IMR-90 (cell line): ENCODE data around the gene ITGA1. TPM values are rescaled to one million over a fixed set of nuclear protein-coding genes. Genes with fewer than 3 reads are reported as not detected.

Source experiments
- ATAC-seq: fragments of 200-7000 bp; cut with Tn5 transposase; 2 replicates; pipeline ENCODE4 v1.9.1; 2020; ENCODE audit warnings: low read depth, mild to moderate bottlenecking, moderate library complexity
- BruUV-seq: library from RNA; stranded (reverse); fragments of 400-500 nt; replicated peaks from 2 replicates; lab custom pipeline; 2021; lab: Mats Ljungman, UMichigan
- CTCF ChIA-PET: fragments of 300-600 bp; formaldehyde crosslinking; extraction: SDS; loops from one replicate; lab custom pipeline; 2021; ENCODE audit warnings: antibody characterized with exemption; lab: Yijun Ruan, JAX
- POLR2A ChIA-PET: fragments of 300-600 bp; sonication (Branson Sonifier 250); formaldehyde crosslinking; loops from one replicate; lab custom pipeline; 2022; ENCODE audit warnings: antibody characterized with exemption; ENCODE audit not compliant: unreplicated experiment; lab: Charles Lee
- DNase-seq: peaks from one replicate; pipeline ENCODE4 v3.0.0; 2013
- H2AFZ ChIP-seq: replicated peaks from 2 replicates; pipeline ENCODE3; 2013; ENCODE audit warnings: low read length, mild to moderate bottlenecking; ENCODE audit not compliant: poor library complexity
- H2AK5ac ChIP-seq: 2 replicates; pipeline ENCODE4 v1.6.1; 2013; ENCODE audit warnings: low read depth, low read length, inconsistent platforms
- H2AK9ac ChIP-seq: replicated peaks from 2 replicates; pipeline ENCODE3; 2013; ENCODE audit warnings: mild to moderate bottlenecking, low read depth, low read length, moderate library complexity; ENCODE audit not compliant: poor library complexity
- H2BK120ac ChIP-seq: 2 replicates; pipeline ENCODE4 v1.6.1; 2013; ENCODE audit warnings: low read depth, low read length, inconsistent platforms
- H2BK15ac ChIP-seq: 3 replicates; pipeline ENCODE4 v1.6.1; 2013; ENCODE audit warnings: low read depth, low read length, inconsistent platforms
- H2BK20ac ChIP-seq: 2 replicates; pipeline ENCODE4 v1.6.1; 2013; ENCODE audit warnings: low read depth, mild to moderate bottlenecking, inconsistent platforms, low read length, moderate library complexity
- H2BK5ac ChIP-seq: 2 replicates; pipeline ENCODE4 v1.6.1; 2013; ENCODE audit warnings: mild to moderate bottlenecking, low read depth, low read length, inconsistent platforms; ENCODE audit not compliant: poor library complexity, severe bottlenecking
- H3K14ac ChIP-seq: replicated peaks from 2 replicates; pipeline ENCODE4 v1.6.1; 2013; ENCODE audit warnings: low read depth, low read length, inconsistent platforms
- H3K18ac ChIP-seq: 2 replicates; pipeline ENCODE4 v1.6.1; 2013; ENCODE audit warnings: low read depth, low read length, control low read depth
- H3K23ac ChIP-seq: 2 replicates; pipeline ENCODE4 v1.6.1; 2013; ENCODE audit warnings: low read depth, low read length, inconsistent platforms
- H3K27ac ChIP-seq: 2 replicates; pipeline ENCODE4 v1.5.1; 2013; ENCODE audit warnings: mild to moderate bottlenecking, control low read depth, low read length; ENCODE audit not compliant: insufficient read depth
- H3K27me3 ChIP-seq: 2 replicates; pipeline ENCODE4 v1.6.1; 2013; ENCODE audit warnings: low read length; ENCODE audit not compliant: control insufficient read depth, insufficient read depth
- H3K36me3 ChIP-seq: 2 replicates; pipeline ENCODE4 v1.6.1; 2013; ENCODE audit warnings: low read length, mixed read lengths; ENCODE audit not compliant: control insufficient read depth, insufficient read depth
- H3K4ac ChIP-seq: 2 replicates; pipeline ENCODE4 v1.6.1; 2013; ENCODE audit warnings: low read depth, low read length, inconsistent platforms
- H3K4me1 ChIP-seq: 2 replicates; pipeline ENCODE4 v1.6.1; 2013; ENCODE audit warnings: low read length, mixed read lengths; ENCODE audit not compliant: control insufficient read depth, insufficient read depth
- H3K4me2 ChIP-seq: 2 replicates; pipeline ENCODE4 v1.6.1; 2013; ENCODE audit warnings: low read depth, mild to moderate bottlenecking, control low read depth, low read length, moderate library complexity
- H3K4me3 ChIP-seq: 2 replicates; pipeline ENCODE4 v1.5.1; 2013; ENCODE audit warnings: low read depth, mild to moderate bottlenecking, control low read depth, low read length, moderate library complexity; ENCODE audit not compliant: insufficient read depth
- H3K56ac ChIP-seq: 2 replicates; pipeline ENCODE4 v1.6.1; 2013; ENCODE audit warnings: low read length, inconsistent platforms; ENCODE audit not compliant: insufficient read depth; ENCODE audit errors: extremely low read depth
- H3K79me1 ChIP-seq, 2 experiments: 2 replicates each; pipeline ENCODE4 v1.6.1; 2013; ENCODE audit warnings: low read length in 2 of 2, inconsistent platforms in 1 of 2, low read depth in 1 of 2
- H3K9ac ChIP-seq: 2 replicates; pipeline ENCODE4 v1.6.1; 2013; ENCODE audit warnings: low read depth, low read length, control low read depth
- H3K9me1 ChIP-seq: 2 replicates; pipeline ENCODE4 v1.6.1; 2013; ENCODE audit warnings: low read length, inconsistent platforms; ENCODE audit not compliant: insufficient read depth
- H3K9me3 ChIP-seq: 2 replicates; pipeline ENCODE4 v1.6.1; 2013; ENCODE audit warnings: low read length; ENCODE audit not compliant: control insufficient read depth, insufficient read depth
- H4K20me1 ChIP-seq: 2 replicates; pipeline ENCODE4 v1.6.1; 2013; ENCODE audit warnings: low read length, inconsistent platforms; ENCODE audit not compliant: insufficient read depth
- H4K5ac ChIP-seq: 2 replicates; pipeline ENCODE4 v1.6.1; 2013; ENCODE audit warnings: mild to moderate bottlenecking, low read depth, low read length, control low read depth
- H4K8ac ChIP-seq, 2 experiments: 2 replicates each; pipeline ENCODE4 v1.6.1; 2013; ENCODE audit warnings: low read depth in 2 of 2, low read length in 2 of 2, control low read depth in 1 of 2, inconsistent platforms in 1 of 2
- H4K91ac ChIP-seq: 2 replicates; pipeline ENCODE4 v1.6.1; 2013; ENCODE audit warnings: low read depth, low read length, inconsistent platforms; ENCODE audit not compliant: insufficient read depth
- FOS ChIP-seq: fragments of 150-350 bp; IDR thresholded peaks from 2 replicates; pipeline ENCODE4 v1.6.1; 2016; ENCODE audit warnings: low read depth, low read length
- RCOR1 ChIP-seq: IDR thresholded peaks from 2 replicates; pipeline ENCODE4 v1.6.1; 2012; ENCODE audit warnings: mild to moderate bottlenecking, low read length, improper control_type of control experiment; ENCODE audit not compliant: insufficient replicate concordance
- SMC3 ChIP-seq: fragments of 150-350 bp; IDR thresholded peaks from 2 replicates; pipeline ENCODE4 v1.6.1; 2016; ENCODE audit warnings: low read depth, mild to moderate bottlenecking, antibody characterized with exemption, low read length, moderate library complexity
- WGBS, 2 experiments: methylation state at CpG; one replicate each; pipeline versions ENCODE4 v1.1.5 to v1.1.7; 2013; ENCODE audit warnings: missing lambda C conversion rate in 2 of 2; ENCODE audit not compliant: insufficient read length in 1 of 2; ENCODE audit errors: extremely low coverage in 2 of 2; 5-methylcytosine and 5-hydroxymethylcytosine counted together
- dilution Hi-C: fragments of 300-500 bp; cut with HindIII; formaldehyde crosslinking; loops from one replicate; pipeline ENCODE4 v1.14.3; 2018; ENCODE audit warnings: low sequenced_read_pairs; ENCODE audit not compliant: unreplicated experiment
- in situ Hi-C: fragments of 300-500 bp; cut with MboI; formaldehyde crosslinking; loops from 3 replicates; pipeline ENCODE4 v1.14.3; 2019; ENCODE audit warnings: low sequenced_read_pairs, inconsistent platforms, mixed read lengths
- intact Hi-C: fragments of 100-400 bp; cut with micrococcal nuclease; formaldehyde crosslinking; loops from 2 replicates; pipeline ENCODE4 v1.10.0; 2022
- polyA plus RNA-seq, 3 experiments: library from polyadenylated mRNA; depleted of rRNA; stranded (reverse); fragments of >200 nt; gene quantifications; 2 replicates each; pipeline ENCODE4 v1.2.3, GENCODE V29; 2012; ENCODE audit warnings: low replicate concordance in 1 of 3
- total RNA-seq: library from RNA; depleted of rRNA; stranded (reverse); fragments of >200 nt; gene quantifications from 2 replicates; pipeline ENCODE4 v1.2.3, GENCODE V29; 2012
- TF ChIP-seq, protein P1 (sequence below): conservative IDR thresholded peaks from 2 replicates; pipeline ENCODE4 v1.5.1; 2012; ENCODE audit warnings: mild to moderate bottlenecking, low read depth, low read length, improper control_type of control experiment

The ITGA1 gene
- total and polyA plus RNA-seq, 2 of the 4 experiments (the other 2 are of a cell fraction): 22.3 to 95.2 TPM

DNA sequence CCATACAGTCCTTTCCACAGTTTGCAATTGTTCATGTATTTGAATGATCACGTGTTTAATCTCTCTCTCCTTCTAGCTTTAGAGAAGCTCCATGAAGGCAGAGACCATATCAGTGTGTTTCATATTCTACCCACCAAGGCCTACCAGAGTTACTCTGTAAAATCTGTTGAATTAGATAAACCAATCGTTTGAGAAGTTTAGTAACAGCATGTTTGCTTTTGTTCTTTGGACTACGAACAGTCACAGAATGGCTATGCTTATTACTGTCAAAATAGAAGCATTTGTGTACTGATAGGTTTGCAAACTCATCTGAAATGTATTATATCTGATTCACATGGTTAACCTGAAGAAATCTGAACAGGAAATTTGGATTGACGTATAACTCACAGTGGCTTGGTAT lies 93.8 kb downstream of the ITGA1 start:
- Histone ChIP-seq H2AFZ (no peak overlapping the region), H4K91ac (no peak overlapping the region), H3K23ac (no peak overlapping the region), H4K8ac (no peak overlapping the region), H3K9ac (no peak overlapping the region), H2BK15ac (no peak overlapping the region), H3K56ac (no peak overlapping the region), H2AK5ac (no peak overlapping the region), H3K9me1 (peaks cover 8% of the 10 kb centered on the region), H4K20me1 (no peaks in the 10 kb centered on the region), H3K4me1 (peaks cover 7% of the 10 kb centered on the region), H3K79me1 (peaks cover 10 to 28% of the 10 kb centered on the region in 2 experiments; a peak in 3 of 4 replicates), H3K4ac (no peak overlapping the region), H3K18ac (no peak overlapping the region), H2BK120ac (no peak overlapping the region), H3K27ac (no peak overlapping the region), H2AK9ac (no peak overlapping the region), H3K4me2 (no peak overlapping the region), H3K14ac (no peak overlapping the region), H3K36me3 (peaks cover 12% of the 10 kb centered on the region), H3K27me3 (no peaks in the 10 kb centered on the region), H2BK5ac (no peak overlapping the region), H3K4me3 (no peak overlapping the region), H4K5ac (no peak overlapping the region), H3K9me3 (no peaks in the 10 kb centered on the region), H2BK20ac (no peak overlapping the region)
- TF ChIP-seq FOS (no peak), SMC3 (no peak), RCOR1 (no peak)
- TF ChIP-seq, protein P1, sequence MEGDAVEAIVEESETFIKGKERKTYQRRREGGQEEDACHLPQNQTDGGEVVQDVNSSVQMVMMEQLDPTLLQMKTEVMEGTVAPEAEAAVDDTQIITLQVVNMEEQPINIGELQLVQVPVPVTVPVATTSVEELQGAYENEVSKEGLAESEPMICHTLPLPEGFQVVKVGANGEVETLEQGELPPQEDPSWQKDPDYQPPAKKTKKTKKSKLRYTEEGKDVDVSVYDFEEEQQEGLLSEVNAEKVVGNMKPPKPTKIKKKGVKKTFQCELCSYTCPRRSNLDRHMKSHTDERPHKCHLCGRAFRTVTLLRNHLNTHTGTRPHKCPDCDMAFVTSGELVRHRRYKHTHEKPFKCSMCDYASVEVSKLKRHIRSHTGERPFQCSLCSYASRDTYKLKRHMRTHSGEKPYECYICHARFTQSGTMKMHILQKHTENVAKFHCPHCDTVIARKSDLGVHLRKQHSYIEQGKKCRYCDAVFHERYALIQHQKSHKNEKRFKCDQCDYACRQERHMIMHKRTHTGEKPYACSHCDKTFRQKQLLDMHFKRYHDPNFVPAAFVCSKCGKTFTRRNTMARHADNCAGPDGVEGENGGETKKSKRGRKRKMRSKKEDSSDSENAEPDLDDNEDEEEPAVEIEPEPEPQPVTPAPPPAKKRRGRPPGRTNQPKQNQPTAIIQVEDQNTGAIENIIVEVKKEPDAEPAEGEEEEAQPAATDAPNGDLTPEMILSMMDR: no peak
- no peak for ATAC-seq
- ChIA-PET POLR2A (no interaction called here), CTCF (no interaction called here)
- no TSS peak for BruUV-seq
- in situ Hi-C loops (no loop called here), dilution Hi-C loops (no loop called here), intact Hi-C loops (no loop called here)
- DNase-seq: no peak
- 100% methylated on average over 1 of the region's 4 CpGs; no CpG with 5 or more reads in 1 of the 2 experiments for WGBS, 2 experiments
